Effector memory CD4-positive, alpha-beta T cell (primary cell): ENCODE data around the gene TRMU.

ENCODE experiments used
- DNase-seq, 3 donors: peaks; one replicate each; pipeline ENCODE4 v3.0.0-alpha.2; 2020
- H3K27ac ChIP-seq: 2 replicates; pipeline ENCODE4 v1.7.0; 2013; ENCODE audit warnings: mild to moderate bottlenecking, low read length, moderate library complexity; ENCODE audit not compliant: insufficient read depth, poor library complexity, severe bottlenecking
- H3K27me3 ChIP-seq: replicated peaks from 2 replicates; pipeline ENCODE4 v1.7.0; 2013; ENCODE audit warnings: mild to moderate bottlenecking, low read length; ENCODE audit not compliant: insufficient read depth, control insufficient read depth, poor library complexity, severe bottlenecking
- H3K36me3 ChIP-seq: 2 replicates; pipeline ENCODE4 v1.7.0; 2013; ENCODE audit warnings: mild to moderate bottlenecking, low read length, moderate library complexity; ENCODE audit not compliant: control insufficient read depth, insufficient read depth
- H3K4me1 ChIP-seq: 2 replicates; pipeline ENCODE4 v1.7.0; 2013; ENCODE audit warnings: low read length, mild to moderate bottlenecking; ENCODE audit not compliant: control insufficient read depth, insufficient read depth, poor library complexity, severe bottlenecking
- H3K4me3 ChIP-seq: 2 replicates; pipeline ENCODE4 v1.7.0; 2013; ENCODE audit warnings: low read length, low read depth, mild to moderate bottlenecking; ENCODE audit not compliant: insufficient read depth, poor library complexity, severe bottlenecking
- H3K9me3 ChIP-seq: 2 replicates; pipeline ENCODE4 v1.7.0; 2013; ENCODE audit warnings: mild to moderate bottlenecking, low read length, moderate library complexity; ENCODE audit not compliant: control insufficient read depth
- total RNA-seq, 3 donors: gene quantifications; one replicate each; lab custom pipeline; 2026; lab: John Stamatoyannopoulos, UW

TRMU gene
- 30.9 to 47.4 (median 39.1) reads per million in 3 donors for total RNA-seq

DNA sequence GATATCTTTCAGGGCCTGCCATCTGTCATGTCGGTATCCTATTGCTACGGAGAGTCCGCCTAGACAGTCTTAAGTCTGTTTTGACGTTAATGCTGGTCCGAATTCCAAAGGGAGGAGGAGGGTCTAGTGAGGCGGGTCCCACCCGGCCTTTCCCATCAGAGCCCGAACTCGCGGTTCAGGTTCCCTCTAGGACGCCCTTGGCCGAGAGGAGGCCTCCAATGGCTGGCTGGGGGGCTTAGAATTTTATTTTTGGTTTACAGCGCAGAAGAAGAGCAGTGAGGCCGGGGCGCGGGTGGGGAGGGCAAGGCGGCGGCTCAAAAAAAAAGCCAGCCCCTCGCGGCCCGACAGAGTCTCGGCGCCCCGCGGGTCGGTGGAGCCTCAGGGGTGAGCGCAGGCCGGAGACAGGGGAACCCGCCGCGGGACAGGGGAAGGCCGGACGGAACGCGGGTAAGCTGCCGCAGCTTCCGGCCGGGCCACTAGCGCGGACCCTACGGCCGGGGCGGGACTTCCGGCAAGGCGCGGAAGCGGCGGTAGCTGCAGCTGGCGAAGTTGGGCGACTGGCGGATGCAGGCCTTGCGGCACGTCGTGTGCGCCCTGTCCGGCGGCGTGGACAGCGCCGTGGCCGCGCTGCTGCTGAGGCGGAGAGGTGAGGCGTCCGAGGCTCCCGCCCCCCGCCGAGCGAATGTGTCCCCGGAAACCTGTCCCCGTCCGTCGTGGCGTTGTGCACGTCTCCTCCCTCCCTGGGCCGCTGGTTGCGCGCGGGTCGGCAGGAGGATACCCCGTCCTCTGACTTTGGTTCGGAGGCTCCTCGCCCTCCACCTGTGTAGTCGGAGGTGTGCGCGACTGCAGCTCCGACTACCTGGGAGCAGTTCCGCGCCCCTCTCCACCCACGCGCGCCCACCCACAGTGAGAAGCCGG is at the start of gene TRMU:
Gene TRMU (plus strand): TSS at position 514 of the 918 bp plus-strand sequence. CDS start 51 bp downstream, at position 565.
- Histone ChIP-seq H3K36me3 (peaks cover 26% of the 10 kb centered on the region), H3K27ac (peak within 1 kb of the TSS; percentile 68)

DNA sequence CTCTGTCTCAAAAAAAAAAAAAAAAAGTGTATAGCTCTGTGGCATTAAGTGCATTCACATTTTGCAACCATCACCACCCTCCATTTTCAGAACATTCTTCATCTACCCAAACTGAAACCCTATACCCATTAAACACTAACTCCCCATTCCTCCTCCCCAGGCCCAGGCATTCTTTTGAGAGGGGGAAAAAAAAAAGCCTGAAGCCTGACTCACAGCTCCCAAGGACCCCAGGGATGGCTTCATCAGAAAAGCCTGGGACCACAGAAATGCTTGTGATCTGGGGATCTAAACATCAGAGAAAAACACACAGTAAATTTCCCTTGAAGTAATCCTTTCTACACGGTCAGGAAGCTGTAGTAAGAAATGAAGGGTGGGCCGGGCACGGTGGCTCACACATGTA is 49.5 kb upstream of the TRMU start:
- Histone ChIP-seq H3K36me3 (peaks cover 10% of the 10 kb centered on the region), H3K4me3 (no peak overlapping the region), H3K27ac (no peak overlapping the region), H3K9me3 (no peaks in the 10 kb centered on the region), H3K4me1 (peaks cover 12% of the 10 kb centered on the region), H3K27me3 (no peaks in the 10 kb centered on the region)
- no peak for DNase-seq

More for the DNA sequence above, at the start of gene TRMU:
- H3K9me3 ChIP-seq = no peaks in the 10 kb centered on the region
- peaks cover 10% of the 10 kb centered on the region for H3K4me1 ChIP-seq
- DNase-seq = peak; percentile 38 to 57 (median 45)
- peak within 1 kb of the TSS; percentile 99 for H3K4me3 ChIP-seq
- H3K27me3 ChIP-seq = no peaks in the 10 kb centered on the region

GRCh38 chr22:46286941-46287872 is 48.3 kb upstream of the TRMU start:
- Histone ChIP-seq H3K36me3 (peaks cover 10% of the 10 kb centered on the region), H3K27me3 (no peaks in the 10 kb centered on the region), H3K4me1 (peaks cover 12% of the 10 kb centered on the region), H3K4me3 (no peak overlapping the region), H3K9me3 (no peaks in the 10 kb centered on the region), H3K27ac (no peak overlapping the region)
- no peak for DNase-seq

GRCh38 chr22:46287873-46288751 is 47.4 kb upstream of the TRMU start:
- no peak overlapping the region for H3K4me3 ChIP-seq
- DNase-seq = no peak
- H3K27ac ChIP-seq = no peak overlapping the region
- H3K4me1 ChIP-seq = peaks cover 12% of the 10 kb centered on the region
- H3K36me3 ChIP-seq = peaks cover 10% of the 10 kb centered on the region
- H3K9me3 ChIP-seq = no peaks in the 10 kb centered on the region
- H3K27me3 ChIP-seq = no peaks in the 10 kb centered on the region

DNA sequence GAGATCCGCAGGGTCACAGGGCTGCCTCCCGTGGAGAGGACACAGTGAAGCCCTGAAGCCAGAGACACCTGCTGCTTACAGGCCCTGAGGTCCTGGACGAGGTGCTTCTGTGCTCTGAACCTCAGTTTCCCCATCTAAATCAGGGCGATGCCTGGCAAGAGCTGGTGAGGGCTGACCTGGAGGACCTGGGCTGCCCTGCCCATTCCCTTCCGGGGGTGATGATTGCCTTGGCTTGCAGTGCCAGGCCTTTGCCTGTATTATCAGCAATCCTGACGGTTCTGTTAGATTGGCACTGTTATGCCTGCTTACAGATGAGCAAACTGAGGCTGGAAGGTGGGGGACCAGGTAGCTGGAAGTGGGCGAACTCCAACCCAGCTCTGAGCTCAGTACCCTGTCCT is 46.7 kb upstream of the TRMU start:
- Histone ChIP-seq H3K9me3 (no peaks in the 10 kb centered on the region), H3K27me3 (no peaks in the 10 kb centered on the region), H3K4me3 (no peak overlapping the region), H3K36me3 (peaks cover 7% of the 10 kb centered on the region), H3K27ac (no peak overlapping the region), H3K4me1 (peaks cover 12% of the 10 kb centered on the region)
- no peak for DNase-seq

DNA sequence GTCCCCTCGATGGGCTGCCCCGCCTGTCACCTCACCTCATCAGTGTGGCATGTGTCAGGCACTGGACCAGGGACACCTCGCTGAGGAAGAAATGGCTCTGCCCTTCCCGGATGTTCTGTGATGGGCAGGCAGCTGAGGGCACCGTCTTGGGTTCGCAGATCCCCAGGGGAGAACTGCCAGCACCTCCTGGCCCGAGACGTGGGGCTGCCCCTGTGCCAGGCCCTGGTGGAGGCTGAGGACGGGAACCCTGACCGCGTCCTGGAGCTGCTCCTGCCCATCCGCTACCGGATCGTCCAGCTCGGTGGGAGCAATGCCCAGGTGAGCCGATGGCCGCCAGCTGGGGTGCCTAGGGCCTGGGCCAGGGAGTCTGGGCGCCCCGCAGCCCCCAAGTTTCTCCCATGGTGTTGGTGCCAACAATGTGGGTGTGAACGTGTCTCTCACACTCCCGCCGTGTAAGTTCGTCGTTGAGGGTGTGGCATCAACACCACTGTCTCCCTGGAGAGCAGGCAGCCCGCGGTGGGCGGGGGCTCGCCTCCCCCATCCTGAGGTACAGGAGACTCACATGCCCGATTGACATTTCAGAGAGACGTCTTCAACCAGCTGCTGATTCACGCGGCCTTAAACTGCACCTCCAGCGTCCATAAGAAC is 46.1 kb upstream of the TRMU start:
- DNase-seq = no peak
- peaks cover 2% of the 10 kb centered on the region for H3K36me3 ChIP-seq
- no peak overlapping the region for H3K4me3 ChIP-seq
- no peaks in the 10 kb centered on the region for H3K9me3 ChIP-seq
- peaks cover 12% of the 10 kb centered on the region for H3K4me1 ChIP-seq
- H3K27ac ChIP-seq = no peak overlapping the region
- H3K27me3 ChIP-seq = no peaks in the 10 kb centered on the region

DNA sequence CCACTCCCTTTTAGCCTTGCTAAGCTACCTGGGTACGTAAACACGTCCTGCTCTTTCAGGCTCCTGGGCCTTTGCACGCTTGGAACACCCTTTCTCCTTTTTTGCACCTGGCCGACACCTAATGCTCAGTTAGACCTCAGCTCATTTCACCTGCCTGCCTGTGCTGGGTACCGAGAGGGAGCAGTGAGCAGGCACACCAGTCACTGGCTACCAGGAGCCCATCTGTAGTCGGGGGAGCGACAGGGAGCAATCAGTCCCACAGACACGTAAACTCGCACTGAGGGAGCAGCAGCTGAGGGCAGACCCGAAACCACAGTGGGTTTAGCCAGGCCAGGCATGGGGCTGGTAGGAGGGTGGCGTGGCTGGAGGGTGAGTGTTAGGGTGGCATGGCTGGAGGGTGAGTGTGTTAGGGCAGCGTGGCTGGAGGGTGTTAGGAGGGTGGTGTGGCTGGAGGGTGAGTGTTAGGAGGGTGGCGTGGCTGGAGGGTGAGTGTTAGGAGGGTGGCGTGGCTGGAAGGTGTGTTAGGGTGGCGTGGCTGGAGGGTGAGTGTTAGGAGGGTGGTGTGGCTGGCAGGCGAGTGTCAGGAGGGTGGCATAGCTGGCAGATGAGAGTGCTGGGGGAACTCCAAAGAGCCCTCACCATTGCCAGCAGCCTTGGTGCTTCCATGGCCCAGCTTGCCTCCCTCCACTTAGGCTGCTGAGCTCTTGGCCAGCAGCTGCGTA is 45.2 kb upstream of the TRMU start:
- no peak overlapping the region for H3K4me3 ChIP-seq
- DNase-seq = no peak
- peaks cover 12% of the 10 kb centered on the region for H3K4me1 ChIP-seq
- no peaks in the 10 kb centered on the region for H3K36me3 ChIP-seq
- H3K9me3 ChIP-seq = no peaks in the 10 kb centered on the region
- no peak overlapping the region for H3K27ac ChIP-seq
- no peaks in the 10 kb centered on the region for H3K27me3 ChIP-seq

GRCh38 chr22:46290843-46291785 is 44.4 kb upstream of the TRMU start:
- H3K9me3 ChIP-seq = no peaks in the 10 kb centered on the region
- H3K27me3 ChIP-seq = no peaks in the 10 kb centered on the region
- H3K27ac ChIP-seq = no peak overlapping the region
- H3K4me1 ChIP-seq = peaks cover 15% of the 10 kb centered on the region
- no peaks in the 10 kb centered on the region for H3K36me3 ChIP-seq
- no peak overlapping the region for H3K4me3 ChIP-seq
- DNase-seq = no peak
